RPMI7951 (cell line): Measurements from ENCODE around the gene HMG20A. TPM values are rescaled to one million over a fixed set of nuclear protein-coding genes. Genes with fewer than 3 reads are reported as not detected.
A peak's percentile ranks its signal among the peaks of the same experiment; 100 is the strongest.

ENCODE experiments used
- DNase-seq: peaks from one replicate; pipeline ENCODE4 v3.0.0-alpha.2; 2012; ENCODE audit warnings: low read depth
- total RNA-seq: library from RNA; depleted of rRNA; stranded (reverse); fragments of >200 nt; shearing (Covaris generic); gene quantifications from 2 replicates; pipeline ENCODE4 v1.2.3, GENCODE V29; 2014

Gene HMG20A
- total RNA-seq, 1 experiment from 2014 or later, result 37.8 TPM

- no peak for DNase-seq
Observed at GRCh38 chr15:77430213-77430612, 9.5 kb downstream of the HMG20A start.

- no peak for DNase-seq
Observed at GRCh38 chr15:77430652-77431051, 10.0 kb downstream of the HMG20A start.

- no peak for DNase-seq
Observed at GRCh38 chr15:77436822-77437221, 16.1 kb downstream of the HMG20A start.

GRCh38 chr15:77437264-77437663 lies 16.6 kb downstream of the HMG20A start:
- DNase-seq, result no peak

GRCh38 chr15:77440378-77440999 lies 19.8 kb downstream of the HMG20A start:
- peak; percentile 66 for DNase-seq

- DNase-seq, result no peak
Observed at GRCh38 chr15:77446840-77447390, 26.2 kb downstream of the HMG20A start.

GRCh38 chr15:77454265-77454664 lies 33.6 kb downstream of the HMG20A start:
- DNase-seq, result no peak

GRCh38 chr15:77454951-77455350 lies 34.3 kb downstream of the HMG20A start:
- DNase-seq, result no peak

- peak; percentile 70 for DNase-seq
Observed at GRCh38 chr15:77455696-77456321, 35.1 kb downstream of the HMG20A start.

GRCh38 chr15:77456746-77457145 lies 36.1 kb downstream of the HMG20A start:
- no peak for DNase-seq

- no peak for DNase-seq
Observed at GRCh38 chr15:77457191-77457904, 36.7 kb downstream of the HMG20A start.

GRCh38 chr15:77457905-77458265 lies 37.2 kb downstream of the HMG20A start:
- DNase-seq, result peak; percentile 37

- no peak for DNase-seq
Observed at GRCh38 chr15:77459031-77459430, 38.3 kb downstream of the HMG20A start.

- DNase-seq, result peak; percentile 45
Observed at GRCh38 chr15:77461486-77461885, 40.8 kb downstream of the HMG20A start.

- no peak for DNase-seq
Observed at GRCh38 chr15:77464129-77464865, 43.6 kb downstream of the HMG20A start.

- DNase-seq, result no peak
Observed at GRCh38 chr15:77466521-77466920, 45.8 kb downstream of the HMG20A start.

GRCh38 chr15:77468896-77469295 lies 48.2 kb downstream of the HMG20A start:
- no peak for DNase-seq

GRCh38 chr15:77470235-77470634 lies 49.5 kb downstream of the HMG20A start:
- no peak for DNase-seq

- no peak for DNase-seq
Observed at GRCh38 chr15:77473328-77473727, 52.6 kb downstream of the HMG20A start.

GRCh38 chr15:77474310-77474988 lies 53.8 kb downstream of the HMG20A start:
- DNase-seq, result no peak

- DNase-seq, result no peak
Observed at GRCh38 chr15:77475001-77475400, 54.3 kb downstream of the HMG20A start.

GRCh38 chr15:77475898-77476297 lies 55.2 kb downstream of the HMG20A start:
- no peak for DNase-seq
